NAMALWA (cell line): ENCODE data around the gene XKR8.

Experiments used
- DNase-seq: peaks from one replicate; pipeline ENCODE4 v3.0.0-alpha.2; 2015; ENCODE audit warnings: low spot score

XKR8 gene

DNA sequence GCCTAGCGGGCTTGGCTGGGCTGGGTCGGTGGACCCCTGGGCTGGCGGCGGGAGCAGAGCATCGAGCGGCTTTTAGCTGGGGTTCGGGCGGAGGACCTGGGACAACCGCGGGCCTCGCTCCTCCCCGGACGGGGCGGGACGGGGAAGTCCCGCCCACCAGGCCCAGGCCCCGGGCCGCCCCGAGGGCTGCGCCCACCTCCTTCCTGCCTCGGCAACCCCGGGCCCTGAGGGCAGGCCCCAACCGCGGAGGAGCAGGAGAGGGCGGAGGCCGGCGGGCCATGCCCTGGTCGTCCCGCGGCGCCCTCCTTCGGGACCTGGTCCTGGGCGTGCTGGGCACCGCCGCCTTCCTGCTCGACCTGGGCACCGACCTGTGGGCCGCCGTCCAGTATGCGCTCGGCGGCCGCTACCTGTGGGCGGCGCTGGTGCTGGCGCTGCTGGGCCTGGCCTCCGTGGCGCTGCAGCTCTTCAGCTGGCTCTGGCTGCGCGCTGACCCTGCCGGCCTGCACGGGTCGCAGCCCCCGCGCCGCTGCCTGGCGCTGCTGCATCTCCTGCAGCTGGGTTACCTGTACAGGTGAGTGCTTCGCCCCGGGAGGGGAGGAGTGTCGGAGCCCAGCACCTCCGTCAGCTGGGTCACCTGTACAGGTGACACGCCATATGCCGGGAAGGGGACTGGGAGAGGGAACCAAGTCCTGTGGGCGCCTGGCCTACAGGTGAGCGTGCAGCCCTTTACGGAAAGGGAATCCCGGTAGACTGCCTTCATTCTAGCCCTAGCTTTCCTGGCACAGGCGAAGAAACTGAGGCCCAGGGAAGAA, at the start of gene XKR8:
TSS of gene XKR8 (plus strand) at position 182 of the 812 bp plus-strand sequence. CDS start at position 279, 97 bp downstream.
- DNase-seq: peak; percentile 83

DNA sequence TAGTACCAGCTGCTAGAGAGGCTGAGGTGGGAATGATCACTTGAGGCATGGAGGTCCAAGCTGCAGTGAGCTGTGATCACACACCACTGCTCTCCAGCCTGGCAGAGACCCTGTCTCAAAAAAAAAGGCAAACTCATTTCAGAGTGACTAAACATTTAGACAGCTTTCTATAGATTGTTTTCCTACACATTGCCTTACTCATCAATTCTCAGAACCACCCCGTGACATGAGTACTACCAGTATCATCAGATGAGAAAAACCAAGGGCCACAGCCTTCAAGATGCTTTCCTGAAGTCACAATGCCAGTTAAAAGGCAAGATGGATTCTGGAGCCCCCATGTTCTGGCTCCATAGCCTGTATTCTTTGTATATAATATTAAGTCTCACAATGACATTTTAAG, 47.3 kb upstream of the XKR8 start:
- DNase-seq: no peak

DNA sequence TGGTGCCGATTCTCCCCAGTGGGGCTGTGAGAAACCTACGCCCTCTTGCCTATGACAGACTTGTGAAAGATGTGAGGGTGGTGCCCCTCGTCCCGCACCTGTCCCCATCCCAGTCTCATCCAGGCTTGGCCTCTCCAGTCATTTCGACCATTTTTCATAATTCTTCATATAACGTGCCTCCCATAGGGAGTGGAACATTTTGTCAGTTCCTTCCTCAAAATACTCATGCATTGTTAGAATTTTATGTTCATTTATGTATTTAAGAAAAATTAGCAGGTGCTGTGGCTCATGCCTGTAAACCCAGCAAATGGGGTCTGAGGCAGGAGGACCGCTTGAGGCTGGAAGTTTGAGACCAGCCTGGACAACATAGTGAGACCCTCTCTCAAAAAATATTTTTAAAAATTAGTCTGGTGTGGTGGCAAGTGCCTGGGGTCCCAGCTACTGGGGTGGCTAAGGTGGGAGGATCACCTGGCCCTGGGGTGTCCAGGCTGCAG, 44.6 kb upstream of the XKR8 start:
- DNase-seq: no peak

- no peak for DNase-seq
Measured at GRCh38 chr1:27922272-27922671, 37.5 kb upstream of the XKR8 start.

GRCh38 chr1:27928216-27928954, 31.4 kb upstream of the XKR8 start:
- no peak for DNase-seq

DNA sequence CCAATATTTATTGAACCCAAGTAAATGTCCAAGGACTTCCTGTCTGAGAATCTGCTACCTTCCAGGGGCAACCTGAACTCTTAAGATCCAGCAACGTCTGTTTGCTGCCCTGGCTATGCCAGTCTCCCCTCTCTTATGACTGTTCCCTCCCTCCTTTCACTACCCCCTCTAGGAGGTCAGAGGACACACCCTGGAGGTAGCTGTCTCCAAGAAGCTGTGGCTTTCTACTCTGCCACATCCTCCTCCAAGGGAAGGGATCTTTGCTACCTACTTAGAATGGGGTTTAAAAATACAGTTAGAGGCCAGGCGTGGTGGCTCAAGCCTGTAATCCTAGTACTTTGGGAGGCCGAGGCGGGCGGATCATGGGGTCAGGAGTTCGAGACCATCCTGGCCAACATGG, 28.6 kb upstream of the XKR8 start:
- no peak for DNase-seq

DNA sequence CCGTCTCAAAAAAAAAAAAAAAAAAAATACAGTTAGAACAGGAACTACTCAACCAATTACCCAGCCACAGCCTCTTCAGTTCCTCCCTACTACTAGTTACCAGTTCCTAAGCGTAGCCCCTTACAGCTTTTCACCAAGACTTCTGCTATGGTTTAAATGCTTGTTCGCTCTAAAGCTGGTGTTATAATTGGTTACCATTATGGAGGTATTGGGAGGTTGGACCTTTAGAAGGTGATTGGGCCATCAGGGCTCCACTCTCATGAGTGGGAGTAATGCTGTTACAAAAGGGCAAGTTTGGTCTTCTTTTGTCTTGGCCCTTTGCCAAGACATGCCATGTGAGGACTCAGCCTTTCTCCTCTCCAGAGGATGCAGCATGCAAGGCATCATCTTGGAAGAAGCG, 28.0 kb upstream of the XKR8 start:
- no peak for DNase-seq

GRCh38 chr1:27934818-27935549, 24.8 kb upstream of the XKR8 start, which contains the start of gene SMPDL3B:
Gene SMPDL3B (plus strand): TSS chr1:27935000. CDS start chr1:27935184, 184 bp downstream.
- peak; percentile 57 for DNase-seq

GRCh38 chr1:27935721-27936120, 24.1 kb upstream of the XKR8 start:
- no peak for DNase-seq

DNA sequence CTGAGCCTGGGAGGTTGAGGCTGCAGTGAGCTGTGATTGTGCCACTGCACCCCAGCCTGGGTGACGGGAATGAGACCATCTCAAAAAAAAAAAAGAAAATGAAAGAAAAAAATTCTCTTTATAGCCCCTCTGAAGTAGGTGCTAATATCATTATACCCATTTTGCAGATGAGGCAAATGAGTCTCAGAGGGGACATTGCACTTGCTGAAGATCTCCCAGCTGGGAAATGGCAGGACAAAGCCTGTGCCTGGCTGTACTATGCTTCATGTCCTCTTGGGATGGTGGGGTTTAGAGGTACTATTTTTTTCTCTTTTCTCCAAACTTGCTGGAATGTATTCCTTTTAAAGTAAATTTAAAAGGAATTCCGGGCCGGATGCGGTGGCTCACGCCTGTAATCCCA, 23.4 kb upstream of the XKR8 start:
- DNase-seq: no peak

DNA sequence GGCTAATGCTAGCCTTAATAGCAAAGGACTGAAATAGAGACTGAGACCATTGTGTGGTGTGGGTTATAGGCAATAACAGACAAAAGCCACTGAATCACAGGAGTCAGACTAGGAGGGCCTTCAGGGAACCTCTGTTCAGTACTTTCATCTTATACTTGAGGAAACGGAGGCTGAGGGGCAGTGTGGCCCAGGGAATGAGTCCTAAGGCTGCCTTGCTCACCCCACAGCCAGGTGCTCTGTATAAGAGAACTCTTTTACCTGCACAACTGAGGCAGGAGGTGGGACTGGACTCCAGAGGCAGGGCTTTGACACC, 22.3 kb upstream of the XKR8 start:
- no peak for DNase-seq

DNA sequence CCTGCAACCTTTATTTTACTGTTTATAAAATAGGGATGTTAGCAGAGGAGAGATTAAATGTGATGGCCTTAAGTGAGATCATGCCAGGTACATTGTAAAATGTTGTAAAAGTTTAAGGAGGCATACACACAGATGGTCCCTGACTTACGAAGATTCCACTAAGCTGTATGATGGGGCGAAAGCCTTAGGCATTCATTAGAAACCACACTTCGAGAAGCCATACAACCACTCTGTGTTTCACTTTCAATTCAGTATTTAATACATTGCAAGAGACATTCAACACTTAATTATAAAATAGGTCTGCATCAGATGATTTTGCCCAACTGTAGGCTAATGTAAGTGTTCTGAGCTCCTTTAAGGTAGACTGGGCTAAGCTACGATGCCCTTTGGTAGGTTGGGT, 21.3 kb upstream of the XKR8 start:
- DNase-seq: no peak

DNA sequence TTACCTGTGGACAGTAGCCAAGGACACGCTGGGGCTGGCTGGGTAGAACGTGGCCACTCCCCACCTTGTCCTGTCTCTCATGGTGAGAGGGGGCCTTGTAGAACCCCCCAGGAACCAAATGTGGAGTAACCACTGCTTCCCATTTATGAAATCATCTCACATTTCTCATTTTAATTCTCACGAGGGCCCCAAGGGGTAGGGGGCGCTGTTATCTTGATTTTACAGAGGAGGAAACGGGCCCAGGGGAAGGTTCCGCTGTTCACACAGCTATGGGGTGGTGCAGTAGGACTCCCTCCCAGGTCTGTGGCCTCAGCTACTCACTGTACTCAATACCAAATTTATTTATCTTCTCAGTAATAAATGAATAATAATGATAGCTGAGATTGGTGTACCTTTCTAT, 19.5 kb upstream of the XKR8 start:
- DNase-seq: peak; percentile 81

GRCh38 chr1:27940870-27941560, 18.8 kb upstream of the XKR8 start:
- no peak for DNase-seq

GRCh38 chr1:27941671-27942540, 17.9 kb upstream of the XKR8 start:
- no peak for DNase-seq

GRCh38 chr1:27945020-27945419, 14.8 kb upstream of the XKR8 start:
- DNase-seq: no peak

- DNase-seq: no peak
Measured at GRCh38 chr1:27949027-27949426, 10.7 kb upstream of the XKR8 start.

DNA sequence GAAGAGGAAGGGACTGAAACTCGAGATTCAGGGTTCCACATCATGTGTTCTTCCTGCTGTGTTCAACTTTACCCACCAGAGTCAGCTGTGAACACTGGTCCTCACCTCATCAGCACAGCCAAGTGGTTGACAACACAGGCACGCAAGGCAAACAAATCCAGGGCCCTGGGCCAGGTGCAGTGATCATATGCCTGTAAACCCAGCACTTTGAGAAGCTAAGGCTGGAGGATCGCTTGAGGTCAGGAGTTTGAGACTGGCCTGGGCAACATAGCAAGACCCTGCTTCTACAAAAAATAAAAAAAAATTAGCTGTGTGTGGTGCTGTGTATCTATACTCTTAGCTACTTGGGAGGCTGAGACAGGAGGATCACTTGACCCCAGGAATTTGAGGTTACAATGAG, 8.4 kb upstream of the XKR8 start:
- DNase-seq: peak; percentile 27

DNA sequence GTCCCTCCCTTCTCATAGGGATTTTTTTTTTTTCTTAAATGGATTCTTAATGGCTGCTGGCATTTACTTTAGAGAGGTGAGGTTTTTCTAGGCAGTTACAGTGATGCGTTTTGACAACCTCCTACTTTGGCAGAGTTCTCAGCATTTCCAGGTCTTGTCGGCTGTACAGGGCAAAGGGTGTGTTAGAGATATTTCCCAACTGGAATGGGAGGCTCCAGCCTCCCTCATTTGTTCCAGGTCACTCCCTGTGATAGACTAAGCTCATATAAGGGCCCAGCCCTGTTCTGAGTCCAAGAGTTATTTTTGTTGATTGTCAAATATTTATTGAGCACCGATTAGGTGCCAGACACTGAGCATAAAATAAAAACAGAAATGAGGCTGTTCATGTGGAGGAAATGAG, 7.6 kb upstream of the XKR8 start:
- DNase-seq: no peak

DNA sequence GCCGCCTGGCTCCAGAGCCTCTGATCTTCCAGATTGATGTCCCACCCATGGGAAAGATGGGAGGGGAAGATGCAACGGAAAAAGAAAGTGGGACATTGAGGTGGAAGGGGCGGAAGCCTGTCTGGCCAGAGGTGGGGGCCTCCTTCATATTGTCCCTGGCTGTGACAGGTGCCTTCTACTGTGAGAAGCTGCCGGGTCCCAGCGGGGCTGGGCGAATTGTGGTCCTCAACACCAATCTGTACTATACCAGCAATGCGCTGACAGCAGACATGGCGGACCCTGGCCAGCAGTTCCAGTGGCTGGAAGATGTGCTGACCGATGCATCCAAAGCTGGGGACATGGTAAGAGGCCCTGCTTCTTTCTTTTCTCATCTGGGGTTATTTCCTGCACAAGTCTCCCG, 5.6 kb upstream of the XKR8 start:
- DNase-seq: no peak

- no peak for DNase-seq
Measured at GRCh38 chr1:27955076-27955475, 4.7 kb upstream of the XKR8 start.
